Transverse colon (tissue), 4 donors: ENCODE results near the gene SLC35F3.

ENCODE experiments used
- CTCF ChIP-seq, 5 experiments: fragments of 200-600 bp in 3 of 5; fragments of 450-650 bp in 2 of 5; sonication (generic) in 3 of 5; IDR thresholded peaks; 1 replicate in 2 of 5; 2 replicates in 3 of 5; pipeline ENCODE4 v1.5.1; 2016 to 2017; ENCODE audit warnings: antibody characterized with exemption in 5 of 5, inconsistent platforms in 3 of 5, mild to moderate bottlenecking in 2 of 5, moderate library complexity in 1 of 5
- EP300 ChIP-seq: sonication (generic); formaldehyde crosslinking; IDR thresholded peaks from one replicate; pipeline ENCODE4 v1.6.1; 2017; ENCODE audit warnings: antibody characterized with exemption, low read depth
- POLR2A ChIP-seq: fragments of 450-650 bp; IDR thresholded peaks from one replicate; pipeline ENCODE4 v1.6.1; 2016; ENCODE audit warnings: antibody characterized with exemption, mild to moderate bottlenecking, moderate library complexity
- POLR2AphosphoS5 ChIP-seq, 3 donors: sonication (generic); formaldehyde crosslinking; IDR thresholded peaks; one replicate each; pipeline ENCODE4 v1.6.1; 2016; ENCODE audit warnings: antibody characterized with exemption in 3 of 3

GRCh38 chr1:234262007-234262753 lies 357.7 kb downstream of the SLC35F3 start:
- TF ChIP-seq CTCF (IDR thresholded peaks at IDR 0.05) (no peak), EP300 (no peak), POLR2AphosphoS5 (IDR thresholded peaks at IDR 0.05) (no peak), POLR2A (no peak)
